C1 segment of cervical spinal cord (tissue), 14 donors: ENCODE measurements around the gene SUCLG2.
"Not testable (repeated sequence)": the region's sequence is repeated elsewhere in the genome, so short reads cannot be mapped to it uniquely, and the experiment has no call there.

ENCODE experiments used
- DNase-seq, 14 donors: peaks; one replicate each; lab custom pipeline; 2025; lab: John Stamatoyannopoulos, UW

SUCLG2 gene

GRCh38 chr3:67561266-67561665 lies 93.1 kb downstream of the SUCLG2 start:
- DNase-seq = no peak

- DNase-seq = no peak
These were observed 95.3 kb downstream of the SUCLG2 start for GRCh38 chr3:67559029-67559605.

- DNase-seq = no peak
These were observed 96.0 kb downstream of the SUCLG2 start for GRCh38 chr3:67558426-67558825.

- no peak for DNase-seq
These were observed 96.5 kb downstream of the SUCLG2 start for GRCh38 chr3:67557848-67558355.

- DNase-seq = no peak
These were observed 102.9 kb downstream of the SUCLG2 start for GRCh38 chr3:67551361-67552016.

GRCh38 chr3:67550541-67550940 lies 103.9 kb downstream of the SUCLG2 start:
- DNase-seq = no peak

GRCh38 chr3:67542502-67543250 lies 111.7 kb downstream of the SUCLG2 start:
- DNase-seq = not testable (repeated sequence)

GRCh38 chr3:67540198-67540894 lies 114.1 kb downstream of the SUCLG2 start:
- no peak for DNase-seq

- DNase-seq = not testable (repeated sequence)
These were observed 117.2 kb downstream of the SUCLG2 start for GRCh38 chr3:67537203-67537602.

- DNase-seq = no peak
These were observed 119.4 kb downstream of the SUCLG2 start for GRCh38 chr3:67535006-67535405.

GRCh38 chr3:67534594-67534993 lies 119.8 kb downstream of the SUCLG2 start:
- no peak for DNase-seq

- no peak for DNase-seq
These were observed 123.0 kb downstream of the SUCLG2 start for GRCh38 chr3:67531181-67532101.

- DNase-seq = no peak
These were observed 124.5 kb downstream of the SUCLG2 start for GRCh38 chr3:67529915-67530314.

- DNase-seq = no peak
These were observed 125.1 kb downstream of the SUCLG2 start for GRCh38 chr3:67529337-67529736.

- DNase-seq = no peak
These were observed 128.2 kb downstream of the SUCLG2 start for GRCh38 chr3:67526246-67526645.

- DNase-seq = no peak
These were observed 130.4 kb downstream of the SUCLG2 start for GRCh38 chr3:67524046-67524445.

- no peak for DNase-seq
These were observed 132.3 kb downstream of the SUCLG2 start for GRCh38 chr3:67522081-67522480.

GRCh38 chr3:67521053-67521646 lies 133.3 kb downstream of the SUCLG2 start:
- no peak for DNase-seq

GRCh38 chr3:67518236-67518635 lies 136.2 kb downstream of the SUCLG2 start:
- DNase-seq = no peak

GRCh38 chr3:67517781-67518180 lies 136.6 kb downstream of the SUCLG2 start:
- DNase-seq = no peak

GRCh38 chr3:67516496-67516895 lies 137.9 kb downstream of the SUCLG2 start:
- no peak for DNase-seq
